Measurements from ENCODE around the gene THEM4. TPM values are rescaled to one million over a fixed set of nuclear protein-coding genes. Genes with fewer than 3 reads are reported as not detected.

THEM4 gene
- total and polyA plus RNA-seq, 2 of the 8 experiments (the other 6 are each of a cell fraction or from before 2014, with no cell fraction given), result 9.9 to 11.2 TPM

GRCh38 chr1:151846686-151847237, 62.5 kb downstream of the THEM4 start (continued):
- TF ChIP-seq SIN3A (conservative IDR thresholded peaks at IDR 0.05 in 1 of 2, IDR thresholded peaks at IDR 0.05 in 1 of 2; ENCODE audit: low read depth in 1 of 2, low read length in 2 of 2) (no peak), E2F6 (IDR thresholded peaks at IDR 0.05) (no peak), EP300 (IDR thresholded peaks at IDR 0.05; ENCODE audit: borderline replicate concordance in 1 of 2, low read depth in 2 of 2, low read length in 2 of 2) (no peak), GTF2F1 (IDR thresholded peaks at IDR 0.05; ENCODE audit: borderline replicate concordance, low read depth, low read length) (no peak)
